PFSK-1 (cell line): Measurements from ENCODE around the gene RAC2.

Experiments
- FOXP2 ChIP-seq: optimal IDR thresholded peaks from 2 replicates; pipeline ENCODE3; 2011; ENCODE audit warnings: borderline replicate concordance, control low read depth, inconsistent platforms; ENCODE audit not compliant: insufficient read depth; ENCODE audit errors: extremely low read length, extremely low read depth
- POLR2AphosphoS5 ChIP-seq: IDR thresholded peaks from 2 replicates; pipeline ENCODE4 v1.6.1; 2012; ENCODE audit warnings: low read depth, mild to moderate bottlenecking, control low read depth, low read length, moderate library complexity
- REST ChIP-seq, 2 experiments: IDR thresholded peaks; 2 replicates each; pipeline versions ENCODE4 v1.6.1 to v1.8.0; 2011 to 2012; ENCODE audit warnings: low read depth in 2 of 2, low read length in 2 of 2, control low read depth in 1 of 2, inconsistent platforms in 1 of 2, mild to moderate bottlenecking in 1 of 2, moderate library complexity in 1 of 2; ENCODE audit not compliant: insufficient read depth in 1 of 2
- SIN3A ChIP-seq: IDR thresholded peaks from 2 replicates; pipeline ENCODE4 v1.6.1; 2012; ENCODE audit warnings: mild to moderate bottlenecking, low read length, moderate library complexity, borderline replicate concordance; ENCODE audit not compliant: insufficient read depth
- TAF1 ChIP-seq: IDR thresholded peaks from 2 replicates; pipeline ENCODE4 v1.6.1; 2012; ENCODE audit warnings: low read length, control low read depth, borderline replicate concordance; ENCODE audit not compliant: insufficient read depth

The RAC2 gene

GRCh38 chr22:37197451-37198257 is 46.4 kb downstream of the RAC2 start:
- TF ChIP-seq REST (IDR thresholded peaks at IDR 0.05; ENCODE audit: insufficient read depth in 1 of 2, low read depth in 2 of 2, low read length in 2 of 2) (no peak), FOXP2 (peak; percentile 21)

GRCh38 chr22:37196539-37197450 is 47.3 kb downstream of the RAC2 start:
- TF ChIP-seq REST (IDR thresholded peaks at IDR 0.05; ENCODE audit: insufficient read depth in 1 of 2, low read depth in 2 of 2, low read length in 2 of 2) (peak; percentile 78 to 85), SIN3A (no peak), POLR2AphosphoS5 (no peak), TAF1 (no peak), FOXP2 (no peak)

GRCh38 chr22:37195921-37196320 is 48.1 kb downstream of the RAC2 start:
- TF ChIP-seq FOXP2 = no peak
- no peak for TF ChIP-seq SIN3A
- no peak for TF ChIP-seq REST (IDR thresholded peaks at IDR 0.05; ENCODE audit: insufficient read depth in 1 of 2, low read depth in 2 of 2, low read length in 2 of 2)
- no peak for TF ChIP-seq TAF1
- TF ChIP-seq POLR2AphosphoS5 = no peak

GRCh38 chr22:37194750-37195149 is 49.3 kb downstream of the RAC2 start:
- TF ChIP-seq FOXP2 (no peak), POLR2AphosphoS5 (no peak), REST (IDR thresholded peaks at IDR 0.05; ENCODE audit: insufficient read depth in 1 of 2, low read depth in 2 of 2, low read length in 2 of 2) (no peak), TAF1 (no peak), SIN3A (no peak)
